SKM-1 (cell line): ENCODE results near the gene TOR1B.

Experiments
- DNase-seq: peaks from one replicate; lab custom pipeline; 2025; ENCODE audit not compliant: unreplicated experiment; lab: John Stamatoyannopoulos, UW

Gene TOR1B

GRCh38 chr9:129840034-129840433 lies 37.0 kb downstream of the TOR1B start:
- no peak for DNase-seq

GRCh38 chr9:129841071-129841470 lies 38.1 kb downstream of the TOR1B start:
- DNase-seq, result no peak

GRCh38 chr9:129845373-129845772 lies 42.4 kb downstream of the TOR1B start:
- no peak for DNase-seq

GRCh38 chr9:129848712-129849441 lies 45.9 kb downstream of the TOR1B start:
- no peak for DNase-seq

GRCh38 chr9:129849901-129850300 lies 46.9 kb downstream of the TOR1B start:
- DNase-seq, result no peak

- no peak for DNase-seq
Observed at GRCh38 chr9:129850821-129851550, 48.0 kb downstream of the TOR1B start.

GRCh38 chr9:129851821-129852220 lies 48.8 kb downstream of the TOR1B start:
- DNase-seq, result no peak

GRCh38 chr9:129852579-129852978 lies 49.6 kb downstream of the TOR1B start:
- DNase-seq, result no peak

- no peak for DNase-seq
Observed at GRCh38 chr9:129853614-129854013, 50.6 kb downstream of the TOR1B start.

- DNase-seq, result no peak
Observed at GRCh38 chr9:129854588-129855110, 51.7 kb downstream of the TOR1B start.

GRCh38 chr9:129857207-129857606 lies 54.2 kb downstream of the TOR1B start:
- DNase-seq, result no peak

GRCh38 chr9:129858167-129858962 lies 55.4 kb downstream of the TOR1B start:
- no peak for DNase-seq
